Hematopoietic multipotent progenitor cell treated with erythropoietin and hydrocortisone succinate and interleukin-3 and kit ligand, for 17 days (in vitro differentiated cells): ENCODE data around the gene RPP14.

Experiments
- DNase-seq: peaks from one replicate; pipeline ENCODE4 v3.0.0-alpha.2; 2015; ENCODE audit warnings: low spot score

RPP14 gene

DNA sequence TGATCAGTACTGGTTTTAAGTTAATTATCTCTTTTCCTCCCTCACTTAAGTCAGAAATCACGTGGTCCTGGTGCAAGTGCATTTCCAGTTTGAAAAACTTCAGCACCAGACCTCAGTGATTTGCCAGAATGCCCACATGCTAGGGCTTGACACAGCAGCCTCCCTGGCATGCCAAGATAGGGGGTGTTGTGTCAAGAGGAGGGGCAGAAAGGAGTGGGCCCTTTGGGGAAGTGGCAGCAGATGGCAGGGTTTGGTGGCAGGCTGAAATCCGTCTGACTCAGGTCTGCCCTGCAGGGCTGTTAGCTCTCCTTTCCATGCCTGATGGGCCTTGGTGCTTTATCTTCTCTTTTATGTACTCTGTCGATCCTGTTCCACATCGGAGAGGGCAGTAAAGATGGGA lies 50.0 kb downstream of the RPP14 start:
- DNase-seq = no peak

- DNase-seq = no peak
These were observed 51.4 kb downstream of the RPP14 start for GRCh38 chr3:58357402-58357801.

GRCh38 chr3:58358092-58358491 lies 52.0 kb downstream of the RPP14 start:
- DNase-seq = no peak

DNA sequence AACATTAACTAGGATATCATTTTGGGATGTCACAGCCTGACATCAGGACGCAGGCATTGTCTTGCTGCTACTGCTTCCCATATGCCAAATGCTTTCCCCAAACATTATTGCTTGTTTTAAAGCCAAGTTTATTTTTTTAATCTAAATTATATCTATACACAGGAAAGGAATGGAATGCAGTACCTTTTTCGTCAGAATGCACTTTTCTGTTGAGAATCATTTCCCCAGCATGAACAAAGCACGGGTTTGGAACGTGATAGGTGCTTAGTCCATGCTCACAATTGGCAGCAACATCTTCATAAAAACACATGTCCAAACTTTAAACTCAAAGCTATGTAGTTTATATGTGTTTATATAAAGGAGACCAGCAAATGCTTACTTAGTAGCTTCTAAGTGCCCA lies 52.8 kb downstream of the RPP14 start:
- no peak for DNase-seq

- DNase-seq = no peak
These were observed 53.6 kb downstream of the RPP14 start for GRCh38 chr3:58359621-58360020.

DNA sequence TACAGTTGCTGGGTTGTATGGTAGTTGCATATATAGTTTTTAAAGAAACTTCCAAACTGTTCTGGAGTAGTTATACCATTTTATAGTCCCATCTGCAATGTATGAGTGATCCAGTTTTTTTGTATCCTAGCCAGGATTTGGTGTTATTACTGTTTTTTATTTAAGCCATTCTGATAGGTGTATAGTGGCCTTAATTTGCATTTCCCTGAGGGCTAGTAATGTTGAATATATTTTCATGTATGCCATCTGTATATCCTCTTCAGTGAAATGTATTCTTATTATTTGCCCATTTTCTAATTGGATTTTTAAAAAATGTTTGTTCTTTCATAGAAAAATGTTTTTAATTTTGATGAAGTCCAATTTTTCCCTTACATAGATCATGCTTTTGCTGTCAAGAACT lies 55.8 kb downstream of the RPP14 start:
- DNase-seq = no peak

- DNase-seq = no peak
These were observed 60.7 kb downstream of the RPP14 start for GRCh38 chr3:58366699-58367098.

DNA sequence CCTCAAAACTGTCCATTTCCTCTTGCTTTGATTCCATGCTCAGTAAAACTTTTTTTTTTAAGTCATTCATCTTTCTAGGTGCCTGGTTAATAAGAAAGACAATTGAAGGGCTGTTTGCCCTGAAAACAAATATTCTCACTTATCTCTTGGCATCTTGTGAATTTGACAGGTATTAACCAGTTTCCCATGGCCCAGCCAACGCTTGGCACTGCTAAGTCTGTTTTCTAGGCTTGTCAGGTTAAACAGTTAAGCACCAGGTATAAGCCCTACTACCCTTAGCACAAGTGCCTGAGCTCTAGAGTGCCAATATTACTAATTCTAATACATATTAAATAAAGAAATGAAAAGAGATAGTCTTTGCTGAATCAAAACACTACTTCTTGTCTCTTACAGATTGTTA lies 63.0 kb downstream of the RPP14 start:
- no peak for DNase-seq
